ENCODE results near the gene RETREG3. TPM values are rescaled to one million over a fixed set of nuclear protein-coding genes. Genes with fewer than 3 reads are reported as not detected.

RETREG3 gene
- total RNA-seq, 6 experiments from 2014 or later: 31.0 to 49.4 (median 43.2) TPM

DNA sequence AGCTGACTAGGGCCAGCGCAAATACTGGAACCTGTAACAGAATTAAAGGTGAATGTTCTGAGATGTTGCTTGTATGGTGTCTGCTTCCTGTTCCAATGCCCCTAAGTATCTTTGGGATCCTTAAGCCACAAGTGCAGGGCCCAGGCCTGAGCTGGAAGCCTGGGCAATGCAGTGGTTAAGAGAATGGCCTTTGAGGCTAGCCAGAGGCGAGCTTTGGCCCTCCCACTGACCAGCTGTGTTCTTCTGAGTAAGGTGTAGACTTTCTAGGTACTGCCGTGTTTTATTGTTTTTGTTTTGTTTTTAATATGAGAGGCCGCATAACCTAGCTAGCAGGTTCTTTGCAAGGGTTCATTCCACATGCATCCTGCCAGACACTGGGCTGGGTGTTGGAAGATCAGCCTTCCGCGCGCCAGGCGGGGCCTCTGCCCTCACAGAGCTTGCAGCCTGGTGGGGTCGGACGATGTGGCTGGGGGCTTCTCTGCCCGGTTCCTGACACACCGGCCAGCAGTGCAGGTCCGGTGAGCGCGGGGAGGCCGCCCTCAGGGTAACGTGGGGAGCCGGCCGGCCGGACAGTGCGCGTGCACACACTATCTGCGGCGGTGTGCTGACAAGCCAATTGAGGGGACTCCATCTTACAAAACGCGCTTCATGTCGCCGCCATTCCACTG is 42.8 kb downstream of the RETREG3 start:
- Histone ChIP-seq H3K36me3 (peaks cover 0 to 39% (median 15%) of the 10 kb centered on the region in 4 donors), H3K27ac (peak overlapping the region; percentile 86 to 94 (median 86)), H3K4me3 (peak overlapping the region; percentile 83 to 99 (median 98)), H3K4me1 (peaks cover 0 to 66% (median 30%) of the 10 kb centered on the region in 4 donors), H3K9me3 (no peaks in the 10 kb centered on the region), H3K27me3 (no peaks in the 10 kb centered on the region)
- ATAC-seq (peak; percentile 3 to 34 (median 12)), DNase-seq (no peak)
- 20% methylated on average over 2 of the region's 28 CpGs for WGBS (ENCODE audit: insufficient coverage, low coverage, low lambda C conversion rate, missing lambda C conversion rate)
- intact Hi-C loops (cut with DNase I): no loop called here
- no peak for TF ChIP-seq POLR2A (IDR thresholded peaks at IDR 0.05)
- TF ChIP-seq, protein P1, sequence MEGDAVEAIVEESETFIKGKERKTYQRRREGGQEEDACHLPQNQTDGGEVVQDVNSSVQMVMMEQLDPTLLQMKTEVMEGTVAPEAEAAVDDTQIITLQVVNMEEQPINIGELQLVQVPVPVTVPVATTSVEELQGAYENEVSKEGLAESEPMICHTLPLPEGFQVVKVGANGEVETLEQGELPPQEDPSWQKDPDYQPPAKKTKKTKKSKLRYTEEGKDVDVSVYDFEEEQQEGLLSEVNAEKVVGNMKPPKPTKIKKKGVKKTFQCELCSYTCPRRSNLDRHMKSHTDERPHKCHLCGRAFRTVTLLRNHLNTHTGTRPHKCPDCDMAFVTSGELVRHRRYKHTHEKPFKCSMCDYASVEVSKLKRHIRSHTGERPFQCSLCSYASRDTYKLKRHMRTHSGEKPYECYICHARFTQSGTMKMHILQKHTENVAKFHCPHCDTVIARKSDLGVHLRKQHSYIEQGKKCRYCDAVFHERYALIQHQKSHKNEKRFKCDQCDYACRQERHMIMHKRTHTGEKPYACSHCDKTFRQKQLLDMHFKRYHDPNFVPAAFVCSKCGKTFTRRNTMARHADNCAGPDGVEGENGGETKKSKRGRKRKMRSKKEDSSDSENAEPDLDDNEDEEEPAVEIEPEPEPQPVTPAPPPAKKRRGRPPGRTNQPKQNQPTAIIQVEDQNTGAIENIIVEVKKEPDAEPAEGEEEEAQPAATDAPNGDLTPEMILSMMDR (IDR thresholded peaks at IDR 0.05): no peak

DNA sequence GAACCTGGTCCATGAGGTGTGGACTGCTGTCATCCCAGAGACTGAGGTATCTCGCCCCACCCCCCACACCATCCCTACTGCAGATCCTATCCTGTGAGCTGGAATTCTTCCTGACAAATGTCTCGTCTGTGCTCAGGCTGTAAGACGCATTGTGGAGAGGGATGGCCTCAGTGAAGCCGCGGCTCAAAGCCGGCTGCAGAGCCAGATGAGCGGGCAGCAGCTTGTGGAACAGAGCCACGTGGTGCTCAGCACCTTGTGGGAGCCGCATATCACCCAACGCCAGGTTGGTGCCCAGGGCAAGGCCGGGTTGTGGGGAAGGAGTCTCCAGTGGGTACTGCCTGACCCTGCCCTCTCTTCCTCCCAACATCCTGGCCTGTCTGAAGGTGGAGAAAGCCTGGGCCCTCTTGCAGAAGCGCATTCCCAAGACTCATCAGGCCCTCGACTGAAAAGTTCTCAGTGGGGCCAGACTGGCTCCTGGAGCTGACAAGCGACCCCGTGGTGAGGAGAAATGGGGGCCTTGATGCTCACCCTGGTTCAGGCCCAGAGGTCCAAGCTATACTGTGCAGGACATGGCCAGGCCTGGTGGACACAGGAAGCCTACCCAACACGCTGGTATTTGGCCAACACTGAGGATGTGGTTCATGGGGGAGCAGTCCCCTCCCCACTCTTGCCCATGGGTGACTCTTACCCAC is 43.5 kb downstream of the RETREG3 start:
- intact Hi-C loops (cut with DNase I): no loop called here
- Histone ChIP-seq H3K9me3 (no peaks in the 10 kb centered on the region), H3K27me3 (no peaks in the 10 kb centered on the region), H3K4me3 (no peak overlapping the region), H3K27ac (peak overlapping the region in 1 of 3 donors; percentile 86), H3K36me3 (peaks cover 0 to 33% (median 15%) of the 10 kb centered on the region in 4 donors), H3K4me1 (peaks cover 0 to 62% (median 28%) of the 10 kb centered on the region in 4 donors)
- ATAC-seq: no peak
- no CpG with 5 or more reads among the region's 16 CpGs for WGBS (ENCODE audit: insufficient coverage, low coverage, low lambda C conversion rate, missing lambda C conversion rate)
- TF ChIP-seq, protein P1 (IDR thresholded peaks at IDR 0.05): no peak
- no peak for TF ChIP-seq POLR2A (IDR thresholded peaks at IDR 0.05)
- no peak for DNase-seq

DNA sequence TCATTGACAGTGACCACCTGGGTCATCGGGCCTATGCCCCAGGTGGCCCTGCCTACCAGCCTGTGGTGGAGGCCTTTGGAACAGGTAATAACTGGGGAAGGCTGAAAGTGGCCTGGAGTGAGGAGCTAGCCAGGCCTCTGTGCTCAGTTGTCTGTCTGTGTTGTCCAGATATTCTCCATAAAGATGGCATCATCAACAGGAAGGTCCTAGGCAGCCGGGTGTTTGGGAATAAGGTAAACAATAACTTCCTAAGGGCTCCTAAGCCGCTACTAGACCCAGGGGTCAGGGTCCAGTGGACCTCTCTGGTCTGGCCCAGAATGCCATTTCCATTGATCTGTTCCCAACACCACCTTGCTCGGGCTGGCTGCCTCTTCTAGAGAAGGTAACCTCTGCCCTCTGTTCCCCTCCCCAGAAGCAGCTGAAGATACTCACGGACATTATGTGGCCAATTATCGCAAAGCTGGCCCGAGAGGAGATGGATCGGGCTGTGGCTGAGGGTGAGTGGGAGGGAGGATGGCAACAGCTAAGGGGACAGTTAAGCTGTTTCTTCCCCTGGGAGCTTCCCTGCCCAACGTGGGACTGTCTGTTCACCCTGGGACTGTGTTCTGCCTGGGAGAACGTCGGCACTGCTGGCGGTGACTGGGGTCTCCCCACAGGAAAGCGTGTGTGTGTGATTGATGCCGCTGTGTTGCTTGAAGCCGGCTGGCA is 44.2 kb downstream of the RETREG3 start:
- H3K36me3 ChIP-seq: peaks cover 0 to 27% (median 12%) of the 10 kb centered on the region in 4 donors
- TF ChIP-seq, protein P1 (IDR thresholded peaks at IDR 0.05): no peak
- no peak for TF ChIP-seq POLR2A (IDR thresholded peaks at IDR 0.05)
- H3K27ac ChIP-seq: peak overlapping the region in 2 of 3 donors; percentile 15 to 71
- peak in 1 of 3 donors; percentile 76 for DNase-seq
- WGBS (ENCODE audit: insufficient coverage, low coverage, low lambda C conversion rate, missing lambda C conversion rate): 37% methylated on average over 4 of the region's 15 CpGs
- no peak overlapping the region for H3K4me3 ChIP-seq
- peak; percentile 6 to 52 (median 16) for ATAC-seq
- H3K4me1 ChIP-seq: peaks cover 0 to 59% (median 28%) of the 10 kb centered on the region in 4 donors
- H3K9me3 ChIP-seq: no peaks in the 10 kb centered on the region
- H3K27me3 ChIP-seq: no peaks in the 10 kb centered on the region
- intact Hi-C loops (cut with DNase I): no loop called here

DNA sequence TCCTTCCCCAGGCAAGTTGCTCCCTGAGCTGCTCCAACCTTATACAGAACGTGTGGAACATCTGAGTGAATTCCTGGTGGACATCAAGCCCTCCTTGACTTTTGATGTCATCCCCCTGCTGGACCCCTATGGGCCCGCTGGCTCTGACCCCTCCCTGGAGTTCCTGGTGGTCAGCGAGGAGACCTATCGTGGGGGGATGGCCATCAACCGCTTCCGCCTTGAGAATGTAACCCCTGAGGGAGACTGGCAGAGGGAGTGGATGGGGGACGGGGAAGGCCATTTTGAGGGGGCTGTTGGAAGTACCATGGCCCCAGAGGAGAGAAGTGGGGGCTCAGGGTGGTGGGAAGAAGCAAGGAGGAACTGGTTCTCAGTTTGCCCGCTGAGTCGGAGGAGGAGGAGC is 45.2 kb downstream of the RETREG3 start:
- H3K9me3 ChIP-seq: no peaks in the 10 kb centered on the region
- H3K4me3 ChIP-seq: no peak overlapping the region
- H3K4me1 ChIP-seq: peaks cover 0 to 59% (median 28%) of the 10 kb centered on the region in 4 donors
- peak overlapping the region in 1 of 3 donors; percentile 82 for H3K27ac ChIP-seq
- no peaks in the 10 kb centered on the region for H3K27me3 ChIP-seq
- DNase-seq (no peak), ATAC-seq (no peak)
- intact Hi-C loops (cut with DNase I): no loop called here
- H3K36me3 ChIP-seq: peaks cover 0 to 17% (median 5%) of the 10 kb centered on the region in 4 donors
- WGBS (ENCODE audit: insufficient coverage, low coverage, low lambda C conversion rate, missing lambda C conversion rate): 55% methylated on average over 7 of the region's 9 CpGs
- TF ChIP-seq, protein P1 (IDR thresholded peaks at IDR 0.05): no peak
- no peak for TF ChIP-seq POLR2A (IDR thresholded peaks at IDR 0.05)

Data from right lobe of liver (tissue), 6 donors.